Right lobe of liver (tissue), 6 donors: ENCODE results near the gene S100A10. TPM values are rescaled to one million over a fixed set of nuclear protein-coding genes. Genes with fewer than 3 reads are reported as not detected.

Experiments
- ATAC-seq, 4 donors: fragments of 200-7000 bp; cut with Tn5 transposase; one replicate each; pipeline ENCODE4 v1.9.1; 2020; ENCODE audit warnings: mild to moderate bottlenecking in 4 of 4, moderate library complexity in 4 of 4
- DNase-seq, 3 donors: peaks; one replicate each; pipeline ENCODE4 v3.0.0-alpha.2; 2020
- H3K27ac ChIP-seq, 3 donors: fragments of 200-600 bp; one replicate each; pipeline ENCODE4 v1.8.0; 2022
- H3K27me3 ChIP-seq, 2 donors: fragments of 200-600 bp; one replicate each; pipeline ENCODE4 v1.8.0; 2022
- H3K36me3 ChIP-seq, 4 donors: fragments of 200-600 bp; sonication (generic) in 1 of 4; one replicate each; pipeline versions ENCODE4 v1.5.1 to v1.8.0; 2017 to 2022; ENCODE audit warnings: control low read depth in 1 of 4
- H3K4me1 ChIP-seq, 4 donors: fragments of 200-600 bp; sonication (generic) in 1 of 4; one replicate each; pipeline versions ENCODE4 v1.5.1 to v1.8.0; 2017 to 2022; ENCODE audit warnings: control low read depth in 1 of 4
- H3K4me3 ChIP-seq, 3 donors: fragments of 200-600 bp; one replicate each; pipeline ENCODE4 v1.8.0; 2022
- H3K9me3 ChIP-seq, 4 donors: fragments of 200-600 bp; sonication (generic) in 1 of 4; one replicate each; pipeline versions ENCODE4 v1.5.1 to v1.8.0; 2017 to 2022; ENCODE audit warnings: control low read depth in 1 of 4
- CTCF ChIP-seq, 4 donors: fragments of 200-600 bp in 3 of 4; fragments of 450-650 bp in 1 of 4; IDR thresholded peaks; one replicate each; pipeline versions ENCODE4 v1.5.1 to v1.8.0; 2016 to 2022; ENCODE audit warnings: antibody characterized with exemption in 4 of 4, mild to moderate bottlenecking in 2 of 4
- POLR2A ChIP-seq: fragments of 450-650 bp; IDR thresholded peaks from one replicate; pipeline ENCODE4 v1.6.1; 2017; ENCODE audit warnings: antibody characterized with exemption, mild to moderate bottlenecking
- WGBS: methylation state at CpG from one replicate; pipeline ENCODE4 v1.1.6; 2018; ENCODE audit warnings: low coverage, low lambda C conversion rate; ENCODE audit not compliant: insufficient coverage; ENCODE audit errors: missing lambda C conversion rate; 5-methylcytosine and 5-hydroxymethylcytosine counted together
- intact Hi-C, 2 donors: fragments of 100-400 bp; cut with DNase I; formaldehyde crosslinking; loops; one replicate each; pipeline versions ENCODE4 v1.11.2 to v1.14.1; 2022
- total RNA-seq, 6 experiments: library from RNA; depleted of rRNA in 2 of 6; stranded (reverse); fragments of >200 nt in 2 of 6; fragmentation: NEBNext Ultra II Directional in 3 of 6; extraction: Animal tissue kit (Norgen Biotek cat#: 25700) in 3 of 6; gene quantifications; one replicate each; pipeline versions ENCODE4 v1.1.0 to v1.2.4, GENCODE V29; 2016 to 2023
- donor health status: DM: no; HTN: yes; CAD: no.
- donor health status: DM: no; HTN: no; CAD: no.
- donor health status: DM: no; HTN: no; CAD: no.
- donor health status: DM: no; HTN: yes; CAD: no.
- donor health status: DM: no; HTN: yes; CAD: no.

The S100A10 gene
- total RNA-seq, 6 experiments from 2014 or later = 48.5 to 192 (median 61.7) TPM

- WGBS = 86% methylated on average over 1 of the region's 1 CpG
- intact Hi-C loops = loop anchor here in 1 of 2 donors (10.0 kb wide), 1 partner anchor 62 kb away; no protein-coding TSS in a partner anchor
- H3K27me3 ChIP-seq = no peaks in the 10 kb centered on the region
- ATAC-seq (no peak), DNase-seq (no peak)
- no peak overlapping the region for H3K27ac ChIP-seq
- peaks cover 0 to 10% (median 2%) of the 10 kb centered on the region in 4 donors for H3K4me1 ChIP-seq
- H3K9me3 ChIP-seq = peaks cover 0 to 3% (median 0%) of the 10 kb centered on the region in 4 donors
- TF ChIP-seq CTCF (IDR thresholded peaks at IDR 0.05) = no peak
- no peak for TF ChIP-seq POLR2A
- H3K4me3 ChIP-seq = no peak overlapping the region
- H3K36me3 ChIP-seq = no peaks in the 10 kb centered on the region
Measured at GRCh38 chr1:151997284-151997570, 3.6 kb upstream of the S100A10 start.

GRCh38 chr1:151995774-151996173, 2.1 kb upstream of the S100A10 start:
- no peak for ATAC-seq
- Histone ChIP-seq H3K27me3 (no peaks in the 10 kb centered on the region), H3K4me1 (peaks cover 0 to 25% (median 10%) of the 10 kb centered on the region in 4 donors), H3K4me3 (no peak overlapping the region), H3K27ac (no peak overlapping the region), H3K36me3 (no peaks in the 10 kb centered on the region), H3K9me3 (no peaks in the 10 kb centered on the region)
- TF ChIP-seq POLR2A (no peak), CTCF (IDR thresholded peaks at IDR 0.05) (no peak)
- intact Hi-C loops = loop anchor here in 1 of 2 donors (10.0 kb wide), 1 partner anchor 61 kb away; no protein-coding TSS in a partner anchor
- 81% methylated on average over 2 of the region's 2 CpGs for WGBS
- no peak for DNase-seq

- no peak overlapping the region for H3K27ac ChIP-seq
- no peak overlapping the region for H3K4me3 ChIP-seq
- H3K4me1 ChIP-seq = peaks cover 0 to 33% (median 13%) of the 10 kb centered on the region in 4 donors
- TF ChIP-seq CTCF (IDR thresholded peaks at IDR 0.05) (no peak), POLR2A (no peak)
- WGBS = 74% methylated on average over 4 of the region's 6 CpGs
- no peak for DNase-seq
- no peaks in the 10 kb centered on the region for H3K9me3 ChIP-seq
- intact Hi-C loops = loop anchor here in 1 of 2 donors (10.0 kb wide), 1 partner anchor 60 kb away; no protein-coding TSS in a partner anchor
- no peaks in the 10 kb centered on the region for H3K27me3 ChIP-seq
- no peak for ATAC-seq
- no peaks in the 10 kb centered on the region for H3K36me3 ChIP-seq
Measured at GRCh38 chr1:151994956-151995355, 1.3 kb upstream of the S100A10 start.

GRCh38 chr1:151993084-151993733, 450 bp downstream of the S100A10 start:
- ATAC-seq (peak; percentile 9 to 45 (median 41)), DNase-seq (peak in 2 of 3 donors; percentile 47 to 70)
- Histone ChIP-seq H3K4me1 (peaks cover 0 to 43% (median 16%) of the 10 kb centered on the region in 4 donors), H3K36me3 (no peaks in the 10 kb centered on the region), H3K27me3 (no peaks in the 10 kb centered on the region), H3K4me3 (peak overlapping the region; percentile 83 to 92 (median 85)), H3K27ac (peak overlapping the region; percentile 83 to 96 (median 85)), H3K9me3 (no peaks in the 10 kb centered on the region)
- WGBS = 0% methylated on average over 13 of the region's 50 CpGs
- intact Hi-C loops = loop anchor here in 1 of 2 donors (10.0 kb wide), 1 partner anchor 58 kb away; no protein-coding TSS in a partner anchor
- TF ChIP-seq CTCF (IDR thresholded peaks at IDR 0.05) = no peak
- TF ChIP-seq POLR2A = no peak
